ENCODE measurements around the gene NDUFB1.
A peak's percentile ranks its signal among the peaks of the same experiment; 100 is the strongest.

Gene NDUFB1

DNA sequence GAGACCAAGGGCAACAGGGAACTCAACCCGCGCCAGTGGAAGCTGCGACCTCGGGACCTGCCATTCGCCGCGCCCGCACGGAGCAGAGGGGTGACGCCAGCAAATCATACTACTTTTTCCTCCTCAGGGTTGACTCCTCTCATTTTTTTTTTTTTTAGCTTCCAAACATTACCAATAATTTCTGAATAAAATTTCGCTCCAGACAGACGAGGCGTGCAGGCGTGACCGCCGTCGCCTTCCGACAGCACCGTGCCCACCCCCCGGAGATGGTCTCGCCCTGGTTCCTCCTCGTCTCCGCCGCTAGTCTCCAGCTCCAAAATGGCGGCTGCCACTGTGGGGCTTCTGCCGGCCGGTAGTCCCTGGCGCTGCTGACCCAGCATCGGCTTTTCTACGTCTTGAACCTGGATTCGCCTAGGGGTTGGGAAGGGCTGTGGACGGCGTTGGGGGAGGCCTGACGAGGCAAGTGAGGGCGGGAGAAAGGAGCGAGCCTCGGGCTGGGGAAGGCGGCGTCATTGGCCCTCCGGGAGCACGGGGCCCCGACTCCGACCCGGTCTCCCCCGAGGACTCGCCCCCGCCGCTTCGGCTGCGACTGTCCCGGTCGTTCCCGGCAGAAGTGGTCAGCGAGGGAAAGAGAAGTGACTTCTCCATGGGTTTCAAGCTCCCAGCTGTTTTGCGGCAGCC lies at the start of gene NDUFB1, which contains the start of gene CPSF2:
Gene NDUFB1 (minus strand): TSS at position 37 of the 681 bp plus-strand sequence. CDS start 4,069 bp downstream, outside the sequence.
Gene CPSF2 (plus strand): TSS at position 300 of the 681 bp plus-strand sequence. CDS start 9,016 bp downstream, outside the sequence.
- DNase-seq (ENCODE audit: low read depth in 2 of 2) = peak; percentile 76 to 83

- DNase-seq (ENCODE audit: low read depth in 2 of 2) = no peak
These were observed 43.5 kb upstream of the NDUFB1 start for GRCh38 chr14:92164958-92165357.

GRCh38 chr14:92161521-92161920 lies 40.0 kb upstream of the NDUFB1 start:
- DNase-seq (ENCODE audit: low read depth in 2 of 2) = no peak

GRCh38 chr14:92160619-92161018 lies 39.1 kb upstream of the NDUFB1 start:
- no peak for DNase-seq (ENCODE audit: low read depth in 2 of 2)

GRCh38 chr14:92154283-92154942 lies 32.9 kb upstream of the NDUFB1 start:
- no peak for DNase-seq (ENCODE audit: low read depth in 2 of 2)

DNA sequence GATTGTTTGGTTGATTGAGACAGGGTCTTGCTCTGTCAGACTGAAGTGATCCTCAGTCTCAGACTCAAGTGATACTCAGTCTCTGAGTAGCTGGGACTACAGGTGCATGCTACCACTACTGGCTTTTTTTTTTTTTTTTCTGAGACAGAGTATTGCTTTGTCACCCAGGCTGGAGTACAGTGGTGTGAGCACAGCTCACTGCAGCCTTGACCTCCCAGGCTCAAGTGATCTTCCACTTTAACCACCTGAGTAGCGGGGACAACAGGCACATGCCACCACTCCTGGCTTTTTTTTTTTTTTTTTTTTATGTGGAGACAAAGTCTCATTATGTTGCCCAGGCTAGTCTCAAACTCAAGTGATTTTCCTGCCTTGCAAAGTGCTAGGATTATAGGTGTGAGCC lies 32.1 kb upstream of the NDUFB1 start:
- DNase-seq (ENCODE audit: low read depth in 2 of 2) = no peak

DNA sequence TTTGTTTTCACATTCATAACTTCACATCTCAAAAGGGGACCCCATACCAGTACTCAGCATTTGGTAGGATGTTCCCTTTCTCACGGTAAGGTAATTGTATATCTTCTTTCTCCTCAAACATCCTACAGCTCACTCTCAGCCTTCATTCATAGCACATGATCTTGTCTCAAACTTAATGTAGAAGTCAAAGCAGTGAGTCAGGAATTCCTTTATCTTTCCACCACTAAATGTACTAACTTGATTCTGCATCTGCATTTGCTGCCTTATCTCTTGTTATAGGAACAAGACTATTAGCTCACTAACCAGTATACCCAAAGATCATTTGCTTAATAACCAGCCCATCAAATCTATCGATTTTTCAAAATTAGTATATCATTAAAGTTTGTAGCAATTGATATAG lies 23.2 kb upstream of the NDUFB1 start:
- DNase-seq (ENCODE audit: low read depth in 2 of 2) = no peak

DNA sequence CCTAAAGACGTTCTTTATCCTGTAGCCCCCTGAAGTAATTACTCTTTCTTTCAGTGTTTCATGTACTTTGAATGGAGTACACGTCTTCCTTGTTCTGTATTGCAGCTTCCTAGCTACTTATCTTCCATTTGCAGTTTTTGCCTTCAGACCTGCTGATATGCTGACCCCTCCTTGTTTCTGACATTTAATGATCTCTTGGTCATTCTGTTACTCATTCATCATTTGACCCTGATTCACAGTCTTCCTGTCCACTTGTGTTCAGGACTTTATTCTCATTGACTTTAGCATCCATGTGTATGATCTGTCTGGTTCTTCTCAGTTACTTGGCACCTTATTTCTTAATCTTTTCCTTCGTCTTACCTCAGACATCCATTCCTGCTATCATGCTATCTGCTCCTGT lies 22.5 kb upstream of the NDUFB1 start:
- DNase-seq (ENCODE audit: low read depth in 2 of 2) = no peak

DNA sequence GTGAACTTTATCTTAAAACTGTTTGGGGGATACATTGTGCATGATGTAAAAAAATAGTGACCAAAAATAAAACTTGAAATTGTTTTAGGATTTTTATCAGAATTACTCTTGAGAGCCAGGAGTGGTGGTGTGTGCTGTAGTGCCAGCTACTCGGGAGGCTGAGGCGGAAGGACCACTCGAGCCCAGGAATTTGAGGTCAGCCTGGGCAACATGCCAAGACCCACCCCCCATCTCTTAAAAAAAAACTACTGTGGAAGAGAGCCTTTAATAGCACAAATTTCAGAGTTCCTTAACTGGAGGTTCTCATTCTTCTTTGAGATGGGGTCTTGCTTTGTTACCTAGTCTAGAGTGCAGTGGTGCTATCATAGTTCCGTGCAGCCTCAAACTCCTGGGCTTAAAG lies 21.8 kb upstream of the NDUFB1 start:
- DNase-seq (ENCODE audit: low read depth in 2 of 2) = no peak

DNA sequence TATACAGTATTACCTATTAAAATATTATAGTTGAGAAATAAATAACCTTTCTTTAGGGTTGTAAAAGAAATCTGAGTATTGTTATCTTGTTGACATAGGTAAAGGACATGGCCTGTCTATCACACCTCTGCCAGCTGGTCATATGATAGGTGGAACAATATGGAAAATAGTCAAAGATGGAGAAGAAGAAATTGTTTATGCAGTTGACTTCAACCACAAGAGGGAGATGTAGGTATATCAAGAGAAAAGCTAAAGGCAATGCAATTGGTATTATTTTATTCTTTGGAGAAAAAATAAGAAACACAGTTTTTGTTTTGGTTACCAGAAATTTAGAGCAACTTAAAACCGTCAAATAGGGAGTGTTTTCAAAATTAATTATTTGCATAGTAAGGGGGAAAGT lies 13.8 kb upstream of the NDUFB1 start:
- no peak for DNase-seq (ENCODE audit: low read depth in 2 of 2)

- DNase-seq (ENCODE audit: low read depth in 2 of 2) = no peak
These were observed 12.9 kb upstream of the NDUFB1 start for GRCh38 chr14:92134456-92134855.

- no peak for DNase-seq (ENCODE audit: low read depth in 2 of 2)
These were observed 1.3 kb upstream of the NDUFB1 start for GRCh38 chr14:92122761-92123160.

DNA sequence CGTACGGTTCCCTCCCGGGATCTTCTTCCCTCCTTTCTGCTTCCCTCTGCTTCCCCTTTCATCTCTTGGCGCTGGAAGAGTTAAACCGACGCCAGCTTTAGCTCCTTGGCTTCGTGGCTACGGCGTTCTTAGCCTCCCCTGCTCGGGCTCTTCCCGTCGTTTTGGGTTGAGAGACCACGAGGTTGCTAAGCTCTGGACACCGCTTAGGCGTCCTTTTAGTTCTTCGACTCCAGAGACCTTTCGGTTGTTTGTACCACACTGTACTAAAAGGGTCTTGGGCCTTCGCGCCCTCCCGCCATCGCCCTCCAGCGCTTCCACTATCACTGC lies 808 bp upstream of the NDUFB1 start:
- peak in 1 of 2 donors; percentile 17 for DNase-seq (ENCODE audit: low read depth in 2 of 2)

GRCh38 chr14:92121207-92121669 lies 268 bp downstream of the NDUFB1 start:
- DNase-seq (ENCODE audit: low read depth in 2 of 2) = no peak

GRCh38 chr14:92109490-92109889 lies 12.0 kb downstream of the NDUFB1 start:
- no peak for DNase-seq (ENCODE audit: low read depth in 2 of 2)

DNA sequence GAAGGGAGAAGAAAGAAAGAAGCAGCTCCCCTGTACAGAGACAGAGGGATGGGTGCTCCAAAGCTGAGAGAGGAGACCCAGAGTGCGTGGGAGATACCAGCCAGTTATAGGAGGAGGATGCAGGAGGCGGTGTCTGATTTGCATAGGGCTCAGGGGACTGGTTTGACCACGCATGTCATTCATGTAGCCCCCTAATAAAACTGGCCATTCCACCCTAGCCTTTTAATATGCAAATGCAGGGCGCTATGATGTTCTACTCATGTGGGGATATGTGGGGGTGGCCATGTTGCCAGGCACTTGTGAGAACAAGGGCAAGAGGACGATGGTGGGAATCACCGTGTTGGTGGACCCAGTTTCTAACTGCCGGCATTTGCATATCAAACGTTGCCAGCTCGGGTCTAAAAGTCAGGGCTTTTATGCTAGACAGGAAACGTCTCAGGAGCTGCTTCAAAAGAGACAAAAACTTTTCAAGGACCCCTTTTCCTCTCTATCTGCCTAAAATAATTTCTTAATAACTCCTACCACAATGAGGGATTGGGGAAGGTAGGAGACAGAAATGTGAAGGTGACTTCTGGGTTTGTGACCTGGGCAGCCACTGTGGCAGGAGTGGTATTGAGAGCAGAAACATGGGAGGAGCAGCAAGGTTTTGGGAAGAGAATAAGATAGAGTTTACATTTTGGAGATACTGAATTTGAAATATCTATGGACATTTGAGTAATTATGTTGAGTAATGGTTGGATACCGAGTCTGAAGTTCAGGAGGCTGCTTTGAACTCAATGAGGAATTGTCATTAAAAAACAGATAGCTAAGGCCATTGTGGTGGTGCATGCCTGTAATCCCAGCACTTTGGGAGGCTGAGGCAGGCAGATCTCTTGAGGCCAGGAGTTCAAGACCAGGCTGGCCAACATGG lies 12.9 kb downstream of the NDUFB1 start:
- no peak for DNase-seq (ENCODE audit: low read depth in 2 of 2)

DNA sequence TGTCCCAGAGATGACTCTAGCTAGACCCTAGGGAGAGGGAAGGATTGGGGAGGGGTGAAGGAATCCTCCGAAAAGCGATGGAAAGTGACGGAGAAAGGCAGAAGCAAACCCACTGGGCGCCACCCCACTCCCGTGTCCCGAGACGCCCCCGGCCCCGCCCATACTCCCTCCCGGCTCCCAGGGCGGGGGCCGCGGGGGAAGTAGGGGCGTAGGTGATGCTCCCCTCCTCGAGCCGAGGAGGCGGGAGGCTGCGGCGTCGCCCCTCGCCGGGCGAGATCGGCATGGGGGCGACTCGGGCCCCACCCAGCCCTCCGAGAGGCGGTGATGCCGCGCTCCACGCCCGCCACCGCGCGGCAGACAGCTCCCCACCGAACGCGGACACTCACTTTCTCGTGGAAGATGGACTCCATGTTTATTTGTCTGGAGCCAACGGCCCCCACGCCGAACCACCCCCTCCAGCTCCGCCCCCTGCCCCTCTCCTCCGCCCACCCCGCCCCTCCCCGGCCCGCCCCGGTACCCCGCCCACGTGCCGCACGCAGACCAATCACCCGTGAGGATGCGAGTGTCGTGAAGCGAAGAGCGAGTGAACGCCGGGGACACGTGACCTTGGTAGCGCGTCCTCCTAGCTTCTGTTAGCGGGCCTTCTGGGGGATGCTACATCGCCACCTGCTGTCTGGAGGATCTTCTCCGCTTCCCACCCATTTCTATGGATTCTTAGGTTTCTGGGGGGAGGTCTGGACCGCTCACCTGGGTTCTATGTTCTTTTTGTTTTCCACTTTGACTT lies 15.2 kb downstream of the NDUFB1 start, which contains the start of gene ATXN3:
Gene ATXN3 (minus strand): TSS at position 440 of the 784 bp plus-strand sequence. CDS start 30 bp downstream, at position 410.
- DNase-seq (ENCODE audit: low read depth in 2 of 2) = peak; percentile 92 to 94

- DNase-seq (ENCODE audit: low read depth in 2 of 2) = no peak
These were observed 15.7 kb downstream of the NDUFB1 start for GRCh38 chr14:92105893-92106142.

DNA sequence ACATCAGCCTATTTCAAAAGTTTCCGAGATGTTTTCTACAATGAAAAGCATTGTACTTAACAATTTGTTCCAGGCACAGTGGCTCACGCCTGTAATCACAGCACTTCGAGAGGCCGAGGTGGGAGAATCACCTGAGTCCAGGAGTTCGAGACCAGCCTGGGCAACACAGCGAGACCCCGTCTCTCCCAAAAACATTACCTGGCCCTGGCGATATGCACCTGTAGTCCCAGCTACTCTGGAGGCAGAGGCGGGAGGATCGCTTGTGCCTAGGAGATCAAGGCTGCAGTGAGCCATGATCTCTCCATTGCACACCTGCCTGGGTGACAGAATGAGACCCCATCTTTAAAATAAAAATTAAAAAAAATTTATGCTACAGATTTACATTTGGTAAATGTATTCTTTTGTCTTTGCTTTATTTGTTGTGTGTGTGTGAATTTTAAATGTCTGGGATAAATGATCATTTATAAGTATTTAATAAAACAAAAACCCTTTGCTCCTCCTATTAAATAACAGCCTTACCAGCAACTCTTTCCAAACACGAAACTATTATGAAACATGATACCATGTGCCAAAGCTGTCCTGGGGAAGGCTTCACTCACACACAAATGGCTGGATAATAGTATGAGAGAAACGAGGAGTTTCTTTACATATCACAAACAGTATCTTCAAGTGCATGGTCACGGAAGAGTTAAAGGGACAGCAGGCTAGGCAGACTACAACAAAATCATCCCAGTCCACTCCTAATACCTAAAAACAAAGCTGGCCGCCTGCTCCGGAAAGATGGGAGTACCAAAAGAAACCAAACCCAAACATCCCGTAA lies 16.2 kb downstream of the NDUFB1 start:
- no peak for DNase-seq (ENCODE audit: low read depth in 2 of 2)

DNA sequence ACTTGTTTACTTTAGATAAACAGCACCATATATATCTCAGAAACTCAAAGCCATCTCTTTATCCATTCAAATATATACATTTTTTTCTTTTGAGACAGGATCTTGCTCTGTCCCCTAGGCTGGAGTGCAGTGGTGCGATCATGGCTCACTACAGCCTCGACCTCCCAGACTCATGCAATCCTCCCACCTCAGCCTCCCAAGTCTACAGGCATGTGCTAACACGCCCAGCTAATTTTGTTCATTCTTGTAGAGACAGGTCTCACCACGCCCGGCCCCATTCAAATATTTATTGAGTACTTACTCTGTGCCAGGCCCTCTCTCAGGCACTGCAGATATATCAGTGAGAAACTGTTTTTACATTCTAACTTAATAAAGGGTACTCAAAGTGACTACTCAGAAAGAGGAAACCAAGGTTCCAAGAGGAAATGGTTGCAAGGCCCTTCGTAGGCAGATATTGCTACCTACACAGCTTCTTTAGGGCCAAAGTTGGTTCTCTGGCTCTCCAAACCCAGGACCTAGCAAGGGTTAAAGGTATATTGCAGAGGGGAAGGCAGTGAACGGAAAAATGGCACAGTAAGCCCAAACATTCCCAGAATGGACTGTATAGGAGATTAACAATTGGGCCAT lies 18.0 kb downstream of the NDUFB1 start:
- DNase-seq (ENCODE audit: low read depth in 2 of 2) = no peak
